Stimulated activated CD4-positive, alpha-beta T cell treated with anti-CD3 and anti-CD28 coated beads, Interleukin-1b, Interleukin-23, amount 100 ng/mL, for 4 hours (primary cell): Measurements from ENCODE around the gene AMER3.

Source experiments
- DNase-seq, 2 donors: peaks; one replicate each; pipeline ENCODE4 v3.0.0-alpha.2; 2020; ENCODE audit warnings: low read depth in 2 of 2

AMER3 gene

GRCh38 chr2:130785466-130786055 lies 30.2 kb downstream of the AMER3 start:
- DNase-seq = no peak

DNA sequence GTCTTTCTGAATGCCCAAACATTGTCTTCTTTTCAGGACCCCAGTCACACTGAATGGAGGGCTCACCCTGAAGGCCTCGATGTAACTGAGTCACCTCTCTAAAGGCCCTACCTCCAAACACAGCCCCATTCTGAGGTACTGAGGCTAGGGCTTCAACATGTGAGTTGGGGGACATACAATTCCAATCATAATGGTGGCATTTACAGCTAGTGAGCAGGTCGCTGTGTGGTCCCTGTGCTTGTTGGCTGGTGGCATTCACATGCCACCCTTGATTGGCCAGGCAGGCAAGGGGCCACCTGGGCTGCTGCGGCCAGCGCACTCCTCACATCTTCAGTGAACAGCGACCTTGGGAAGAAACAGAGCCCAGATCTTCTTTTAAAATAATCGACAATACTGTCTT lies 30.7 kb downstream of the AMER3 start:
- no peak for DNase-seq

DNA sequence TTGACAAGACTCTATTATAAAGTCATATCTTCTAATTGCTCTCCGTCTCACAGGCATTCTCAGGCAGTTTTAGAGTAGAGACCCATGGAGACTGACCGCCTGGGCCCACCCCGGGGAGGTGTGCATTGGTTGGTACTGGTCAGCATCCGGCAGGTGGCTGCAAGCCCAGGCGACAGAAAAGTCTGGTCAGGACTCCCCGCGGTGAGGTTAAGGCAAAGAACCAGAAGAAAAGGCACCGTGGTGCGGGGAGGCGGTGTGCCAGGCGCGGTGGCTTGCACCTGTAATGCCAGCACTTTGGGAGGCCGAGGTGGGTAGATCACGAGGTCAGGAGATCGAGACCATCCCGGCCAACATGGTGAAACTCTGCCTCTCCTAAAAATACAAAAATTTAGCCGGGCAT lies 32.5 kb downstream of the AMER3 start:
- DNase-seq = no peak

DNA sequence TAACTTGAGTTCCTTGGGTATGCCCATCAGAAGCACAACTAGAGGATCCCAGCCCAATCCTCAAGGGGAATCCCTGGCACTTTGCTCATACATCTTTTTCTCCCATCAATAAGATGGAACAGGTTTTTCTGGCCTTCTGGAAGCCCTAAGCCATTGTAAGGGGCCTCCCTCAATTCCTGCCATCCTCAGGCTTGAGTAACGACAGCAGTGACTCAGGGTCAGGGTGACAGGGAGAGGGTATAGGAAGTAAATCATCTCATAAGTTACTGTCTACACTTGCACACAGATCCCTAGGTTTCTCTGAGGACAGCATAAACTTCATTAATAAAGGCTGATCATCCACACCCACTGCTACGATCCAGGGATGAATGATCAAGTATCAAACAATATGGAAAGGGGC lies 35.0 kb downstream of the AMER3 start:
- DNase-seq = no peak

DNA sequence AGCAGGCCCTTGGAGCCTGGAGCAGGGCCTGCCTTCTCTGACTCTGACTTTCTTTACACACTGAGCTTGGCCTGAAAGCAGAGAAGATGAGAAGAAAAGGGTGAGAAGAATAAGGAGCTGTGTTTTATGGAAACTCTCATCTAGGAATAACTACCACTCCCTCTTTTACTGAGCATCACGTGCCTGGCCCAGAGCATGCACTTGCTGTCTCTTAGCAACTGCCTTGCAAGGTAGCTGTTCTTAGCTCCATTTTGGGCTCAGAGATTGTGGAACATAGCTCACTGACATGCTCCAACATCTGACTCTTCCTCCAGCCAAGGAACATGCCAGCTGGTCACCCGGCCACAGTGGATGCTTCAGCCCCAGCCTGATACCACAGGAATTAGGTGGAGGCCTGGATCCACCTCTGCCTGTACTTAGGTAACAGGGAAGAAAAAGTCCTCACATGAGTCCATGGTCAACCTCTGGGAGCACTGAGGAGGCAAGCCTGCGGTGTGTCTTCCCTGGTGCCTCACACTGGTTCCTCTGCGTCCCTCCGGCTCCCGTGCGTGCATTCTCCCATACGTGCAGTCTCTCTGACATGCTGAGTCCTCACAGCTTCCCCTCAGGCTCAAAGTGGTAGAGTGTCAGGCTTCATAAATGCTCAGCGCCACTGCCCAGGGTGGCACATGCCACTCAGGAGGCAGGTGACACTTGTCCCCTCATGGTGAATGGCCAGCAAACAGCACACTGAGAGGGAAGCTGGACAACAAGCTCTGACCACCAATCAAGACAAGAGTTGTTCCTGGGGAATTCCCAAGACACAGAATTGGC lies 35.7 kb downstream of the AMER3 start:
- DNase-seq = no peak

DNA sequence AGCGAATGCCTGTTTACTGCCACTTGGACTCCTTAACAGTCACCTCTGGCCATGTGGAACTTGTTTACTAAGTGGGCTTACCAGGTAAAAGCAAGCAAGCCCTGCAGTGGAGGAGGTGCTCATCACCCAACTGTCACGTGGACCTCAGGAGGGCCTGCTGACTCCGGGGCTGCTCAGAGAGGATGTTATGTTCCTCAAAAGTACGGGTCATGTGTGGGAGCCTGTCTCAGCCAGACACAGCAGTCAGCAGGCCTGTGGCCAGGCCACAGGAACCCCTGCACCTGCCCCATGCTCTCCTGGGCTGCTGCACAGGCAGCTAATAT lies 36.2 kb downstream of the AMER3 start:
- DNase-seq = no peak

GRCh38 chr2:130795431-130795830 lies 40.1 kb downstream of the AMER3 start:
- DNase-seq = no peak

GRCh38 chr2:130796290-130796689 lies 41.0 kb downstream of the AMER3 start:
- DNase-seq = no peak

DNA sequence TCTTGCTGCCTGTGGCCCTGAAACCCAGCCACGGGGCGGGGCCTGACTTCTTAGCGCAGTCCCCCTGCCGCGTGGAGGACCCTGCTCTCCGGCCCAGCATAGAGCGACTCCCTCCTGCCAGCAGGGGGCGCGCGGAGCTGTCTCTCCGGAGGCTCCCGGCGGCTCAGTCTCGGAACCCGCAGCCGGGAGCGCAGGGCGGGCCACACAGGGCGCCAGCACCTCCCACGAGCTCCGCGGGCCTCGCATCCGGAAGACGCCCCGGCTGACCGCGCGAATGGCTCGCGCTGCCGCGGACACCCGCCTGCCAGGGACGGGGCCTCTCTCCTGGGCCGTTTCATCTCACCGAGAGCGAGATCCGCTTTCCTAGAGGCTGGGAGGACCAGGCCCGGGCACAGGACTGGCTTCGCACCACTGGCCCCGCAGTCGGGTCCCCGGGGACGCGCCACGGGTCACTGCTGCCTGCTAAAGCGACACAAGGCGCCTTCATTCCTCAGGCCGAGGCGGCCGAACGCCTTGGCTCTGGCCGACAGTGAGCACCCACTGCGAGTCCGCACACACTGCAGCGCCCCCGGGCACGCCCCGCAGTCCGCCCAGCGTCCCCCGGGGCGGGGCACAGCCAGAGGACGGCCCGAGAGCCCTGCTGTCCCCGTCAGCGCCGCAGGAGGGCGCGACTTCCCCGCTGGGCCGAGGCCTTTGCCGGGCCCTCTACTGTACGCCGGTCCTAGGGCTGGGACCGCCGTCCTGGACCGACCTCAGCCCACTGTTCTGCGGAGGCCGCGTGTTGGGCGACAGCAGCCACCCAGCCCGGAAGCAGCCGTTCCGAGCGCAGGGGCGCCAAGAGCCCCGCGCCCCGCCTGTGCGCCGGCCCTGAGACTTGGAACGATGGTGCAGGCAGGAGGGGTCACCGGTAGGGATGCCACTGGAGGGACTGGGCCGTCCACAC lies 42.4 kb downstream of the AMER3 start:
- peak; percentile 94 to 95 for DNase-seq

GRCh38 chr2:130798472-130799218 lies 43.3 kb downstream of the AMER3 start:
- no peak for DNase-seq

- no peak for DNase-seq
Measured at GRCh38 chr2:130799295-130799694, 44.0 kb downstream of the AMER3 start.

DNA sequence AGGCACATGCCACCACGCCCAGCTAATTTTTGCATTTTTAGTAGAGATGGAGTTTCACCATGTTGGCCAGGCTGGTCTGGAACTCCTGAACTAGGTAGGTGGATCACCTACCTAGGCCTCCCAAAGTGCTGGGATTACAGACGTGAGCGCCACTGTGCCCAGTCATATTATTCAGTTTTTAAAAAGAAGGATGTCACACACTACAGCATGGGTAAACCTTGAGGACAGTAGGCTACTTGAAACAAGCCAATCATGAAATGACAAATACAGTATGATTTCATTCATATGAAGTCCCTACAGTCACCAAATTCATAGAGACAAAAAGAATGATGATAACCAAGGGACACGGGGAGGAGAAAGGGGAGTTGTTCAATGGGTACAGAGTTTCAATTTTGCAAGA lies 50.3 kb downstream of the AMER3 start:
- DNase-seq = no peak

GRCh38 chr2:130806370-130806769 lies 51.0 kb downstream of the AMER3 start:
- DNase-seq = no peak

- DNase-seq = no peak
Measured at GRCh38 chr2:130807659-130808385, 52.5 kb downstream of the AMER3 start.

GRCh38 chr2:130808482-130809268 lies 53.3 kb downstream of the AMER3 start:
- DNase-seq = no peak

DNA sequence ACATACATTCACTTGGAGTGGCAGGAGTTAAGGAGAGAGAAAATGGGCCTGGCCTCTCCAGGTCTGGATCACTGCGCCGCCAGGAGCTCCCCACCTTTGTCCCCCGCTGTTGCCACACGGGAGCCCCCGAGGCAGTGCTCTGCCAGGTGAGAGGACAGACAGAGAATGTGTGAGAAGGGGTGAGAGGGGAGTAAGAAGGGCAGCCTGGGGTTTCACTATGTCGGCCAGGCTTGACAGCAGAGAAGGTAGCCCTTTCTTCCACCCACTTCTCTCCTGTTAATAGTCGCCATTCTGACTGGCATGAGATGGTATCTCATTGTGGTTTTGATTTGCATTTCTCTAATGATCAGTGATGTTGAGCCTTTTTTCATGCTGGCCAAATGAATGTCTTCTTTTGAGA lies 55.1 kb downstream of the AMER3 start:
- DNase-seq = no peak

GRCh38 chr2:130813722-130814121 lies 58.4 kb downstream of the AMER3 start:
- no peak for DNase-seq

- DNase-seq = no peak
Measured at GRCh38 chr2:130814931-130815680, 59.8 kb downstream of the AMER3 start.
